Stimulated activated CD4-positive, alpha-beta T cell treated with anti-CD3 and anti-CD28 coated beads, Interleukin-4, amount 100 ng/mL, for 1 hour (primary cell): ENCODE data around the gene ATP11A.

Source experiments
- DNase-seq: peaks from one replicate; pipeline ENCODE4 v3.0.0-alpha.2; 2020

Gene ATP11A

GRCh38 chr13:112885782-112886268, 196.0 kb downstream of the ATP11A start:
- no peak for DNase-seq

- no peak for DNase-seq
These were observed 197.3 kb downstream of the ATP11A start for GRCh38 chr13:112887151-112887550.

GRCh38 chr13:112887557-112887991, 197.7 kb downstream of the ATP11A start:
- no peak for DNase-seq

GRCh38 chr13:112888238-112889111, 198.6 kb downstream of the ATP11A start:
- no peak for DNase-seq

- DNase-seq = no peak
These were observed 199.8 kb downstream of the ATP11A start for GRCh38 chr13:112889351-112890290.

- DNase-seq = no peak
These were observed 200.7 kb downstream of the ATP11A start for GRCh38 chr13:112890316-112891145.

- no peak for DNase-seq
These were observed 201.9 kb downstream of the ATP11A start for GRCh38 chr13:112891477-112892401.

GRCh38 chr13:112892426-112893206, 202.8 kb downstream of the ATP11A start:
- DNase-seq = no peak

- DNase-seq = no peak
These were observed 203.3 kb downstream of the ATP11A start for GRCh38 chr13:112893207-112893569.

- peak; percentile 26 for DNase-seq
These were observed 204.0 kb downstream of the ATP11A start for GRCh38 chr13:112893570-112894422.

- no peak for DNase-seq
These were observed 204.5 kb downstream of the ATP11A start for GRCh38 chr13:112894423-112894672.

- no peak for DNase-seq
These were observed 205.0 kb downstream of the ATP11A start for GRCh38 chr13:112894673-112895481.

GRCh38 chr13:112895521-112896465, 206.0 kb downstream of the ATP11A start:
- no peak for DNase-seq

- DNase-seq = no peak
These were observed 207.1 kb downstream of the ATP11A start for GRCh38 chr13:112896736-112897602.

- DNase-seq = no peak
These were observed 207.7 kb downstream of the ATP11A start for GRCh38 chr13:112897603-112897955.

- no peak for DNase-seq
These were observed 208.2 kb downstream of the ATP11A start for GRCh38 chr13:112897956-112898620.
